ENCODE measurements around the gene STRIT1.
A peak's percentile ranks its signal among the peaks of the same experiment; 100 is the strongest.

Gene STRIT1

DNA sequence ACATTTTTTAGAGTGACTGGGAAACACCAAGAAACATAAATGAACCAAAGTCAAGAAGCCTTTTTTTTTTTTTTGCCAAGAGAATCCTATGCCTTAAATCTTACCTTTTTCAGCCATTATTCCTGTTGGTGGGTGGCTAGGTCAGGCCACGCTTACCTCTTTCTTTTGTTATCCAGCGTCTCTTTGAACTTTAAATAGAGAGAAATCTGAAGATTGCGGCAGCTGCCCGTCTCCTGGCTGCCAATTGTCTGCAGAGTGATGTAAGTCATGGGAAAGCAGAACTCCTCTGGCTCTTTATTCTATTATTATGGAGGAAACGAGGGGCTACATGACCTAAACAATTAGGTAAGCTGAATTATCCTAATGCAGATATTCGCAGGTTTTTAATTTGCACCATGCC, at the start of gene STRIT1:
TSS of gene STRIT1 (minus strand) at position 168 of the 400 bp plus-strand sequence.
- TF ChIP-seq, protein P1, sequence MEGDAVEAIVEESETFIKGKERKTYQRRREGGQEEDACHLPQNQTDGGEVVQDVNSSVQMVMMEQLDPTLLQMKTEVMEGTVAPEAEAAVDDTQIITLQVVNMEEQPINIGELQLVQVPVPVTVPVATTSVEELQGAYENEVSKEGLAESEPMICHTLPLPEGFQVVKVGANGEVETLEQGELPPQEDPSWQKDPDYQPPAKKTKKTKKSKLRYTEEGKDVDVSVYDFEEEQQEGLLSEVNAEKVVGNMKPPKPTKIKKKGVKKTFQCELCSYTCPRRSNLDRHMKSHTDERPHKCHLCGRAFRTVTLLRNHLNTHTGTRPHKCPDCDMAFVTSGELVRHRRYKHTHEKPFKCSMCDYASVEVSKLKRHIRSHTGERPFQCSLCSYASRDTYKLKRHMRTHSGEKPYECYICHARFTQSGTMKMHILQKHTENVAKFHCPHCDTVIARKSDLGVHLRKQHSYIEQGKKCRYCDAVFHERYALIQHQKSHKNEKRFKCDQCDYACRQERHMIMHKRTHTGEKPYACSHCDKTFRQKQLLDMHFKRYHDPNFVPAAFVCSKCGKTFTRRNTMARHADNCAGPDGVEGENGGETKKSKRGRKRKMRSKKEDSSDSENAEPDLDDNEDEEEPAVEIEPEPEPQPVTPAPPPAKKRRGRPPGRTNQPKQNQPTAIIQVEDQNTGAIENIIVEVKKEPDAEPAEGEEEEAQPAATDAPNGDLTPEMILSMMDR (IDR thresholded peaks at IDR 0.05; ENCODE audit: extremely low read depth, missing control alignments), result no peak
- DNase-seq (ENCODE audit: low spot score), result no peak

DNA sequence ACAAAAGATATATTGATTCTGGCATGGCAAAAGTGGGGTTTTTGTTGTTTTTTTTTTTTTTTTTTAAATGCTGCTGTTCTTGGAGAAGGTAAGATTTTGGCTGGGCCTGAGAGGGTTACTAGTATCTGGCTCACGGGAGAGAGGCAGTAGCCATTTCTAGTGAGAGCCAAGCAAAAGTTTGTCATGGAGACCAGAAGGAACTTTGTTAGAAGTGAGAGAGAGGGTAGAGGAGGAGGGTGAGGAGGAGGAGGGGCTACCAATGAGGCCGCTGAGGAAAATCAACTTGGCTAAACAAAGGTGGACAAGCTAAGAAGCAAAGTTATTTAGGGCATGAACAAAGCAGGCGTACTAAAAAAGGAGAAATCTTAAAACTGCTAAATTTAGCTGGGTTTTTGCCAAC, 48.9 kb upstream of the STRIT1 start:
- no peak for DNase-seq (ENCODE audit: low spot score)
- TF ChIP-seq, protein P1 (IDR thresholded peaks at IDR 0.05; ENCODE audit: extremely low read depth, missing control alignments), result no peak

DNA sequence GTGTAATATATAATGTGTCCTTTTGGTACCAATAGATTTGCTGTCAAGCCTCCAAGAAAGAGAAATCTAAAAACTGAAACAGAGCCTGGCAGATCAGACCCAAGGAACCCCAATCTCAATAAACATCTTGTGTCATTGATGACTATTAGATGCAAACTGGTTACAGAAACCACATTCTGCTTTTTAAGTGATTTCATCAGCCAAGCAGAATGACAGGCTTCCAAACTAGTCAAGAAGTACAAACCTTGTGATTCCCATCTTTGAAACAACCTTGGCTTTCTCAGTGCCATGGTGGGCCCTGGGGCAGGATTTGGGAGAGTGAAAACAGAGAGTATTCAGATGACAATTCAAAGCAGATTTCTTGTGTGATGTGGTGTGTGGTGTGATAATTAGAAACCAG, 45.6 kb upstream of the STRIT1 start:
- no peak for DNase-seq (ENCODE audit: low spot score)
- TF ChIP-seq, protein P1 (IDR thresholded peaks at IDR 0.05; ENCODE audit: extremely low read depth, missing control alignments), result no peak

DNA sequence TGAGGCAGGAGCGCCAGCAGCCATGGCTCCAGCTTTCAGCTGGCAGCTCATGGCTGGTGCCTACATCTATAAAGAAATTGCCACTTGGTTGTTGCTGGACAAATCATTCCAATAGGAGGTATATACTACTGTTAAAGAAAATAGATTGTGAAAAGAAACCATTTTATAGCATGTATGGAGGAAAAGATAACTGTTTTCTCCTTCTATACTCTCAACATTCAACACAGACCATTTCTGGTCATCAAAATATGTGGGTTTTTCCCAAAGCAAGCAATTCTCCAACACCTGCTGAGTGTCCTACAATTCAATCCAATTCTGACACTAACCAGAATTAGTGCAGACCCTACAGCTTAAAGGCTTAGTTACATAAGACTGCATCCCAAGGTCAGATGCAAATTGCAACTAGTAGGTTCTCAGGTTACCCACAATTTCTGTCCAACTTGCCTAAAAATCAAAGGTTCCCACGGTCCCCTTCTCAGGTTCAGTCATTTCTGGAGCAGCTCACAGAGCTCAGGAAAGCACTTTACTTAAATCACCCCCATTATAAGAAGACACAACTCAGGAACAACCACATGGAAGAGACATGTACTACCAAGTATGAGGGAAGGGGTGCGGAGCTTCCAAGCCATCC, 42.4 kb upstream of the STRIT1 start:
- DNase-seq (ENCODE audit: low spot score), result peak; percentile 16
- TF ChIP-seq, protein P1 (IDR thresholded peaks at IDR 0.05; ENCODE audit: extremely low read depth, missing control alignments), result no peak

DNA sequence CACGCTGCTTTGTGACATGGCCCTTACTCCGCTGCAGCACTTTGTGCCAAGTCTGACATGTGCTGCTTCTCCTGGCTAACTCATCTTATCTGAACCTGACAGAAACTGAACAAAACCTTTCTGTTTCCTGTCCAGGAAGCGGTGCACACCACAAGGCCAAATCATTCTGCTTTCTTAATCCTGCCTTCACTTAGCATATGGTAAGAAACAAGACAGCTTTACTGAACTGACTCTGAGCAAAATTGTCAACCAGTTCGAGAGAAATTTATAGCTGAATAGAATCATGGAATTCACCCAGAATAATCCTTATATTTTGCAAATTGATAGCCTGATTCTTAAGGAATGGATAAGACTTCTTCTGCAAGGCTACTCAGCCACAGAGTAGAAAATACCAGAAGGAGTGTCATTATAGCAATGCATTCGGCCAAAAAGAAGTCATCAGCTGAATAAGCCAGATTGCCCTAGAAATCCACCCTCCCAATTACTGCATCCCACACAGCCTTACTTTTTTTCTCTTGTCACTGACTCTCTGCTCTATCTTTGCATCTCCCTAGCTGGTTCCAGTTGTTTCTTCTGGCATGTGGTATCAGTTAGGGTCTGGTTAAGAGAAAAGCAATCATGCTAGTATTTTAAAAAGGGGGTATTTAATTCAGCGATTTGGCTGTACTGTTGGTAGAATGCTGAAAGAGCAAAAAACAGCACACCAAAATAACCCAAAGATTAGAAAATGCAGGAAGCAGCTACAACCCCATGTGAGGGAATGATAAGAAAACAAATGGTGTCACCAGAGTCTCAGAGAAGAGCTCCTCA, 41.6 kb upstream of the STRIT1 start:
- TF ChIP-seq, protein P1 (IDR thresholded peaks at IDR 0.05; ENCODE audit: extremely low read depth, missing control alignments), result no peak
- peak; percentile 37 for DNase-seq (ENCODE audit: low spot score)

DNA sequence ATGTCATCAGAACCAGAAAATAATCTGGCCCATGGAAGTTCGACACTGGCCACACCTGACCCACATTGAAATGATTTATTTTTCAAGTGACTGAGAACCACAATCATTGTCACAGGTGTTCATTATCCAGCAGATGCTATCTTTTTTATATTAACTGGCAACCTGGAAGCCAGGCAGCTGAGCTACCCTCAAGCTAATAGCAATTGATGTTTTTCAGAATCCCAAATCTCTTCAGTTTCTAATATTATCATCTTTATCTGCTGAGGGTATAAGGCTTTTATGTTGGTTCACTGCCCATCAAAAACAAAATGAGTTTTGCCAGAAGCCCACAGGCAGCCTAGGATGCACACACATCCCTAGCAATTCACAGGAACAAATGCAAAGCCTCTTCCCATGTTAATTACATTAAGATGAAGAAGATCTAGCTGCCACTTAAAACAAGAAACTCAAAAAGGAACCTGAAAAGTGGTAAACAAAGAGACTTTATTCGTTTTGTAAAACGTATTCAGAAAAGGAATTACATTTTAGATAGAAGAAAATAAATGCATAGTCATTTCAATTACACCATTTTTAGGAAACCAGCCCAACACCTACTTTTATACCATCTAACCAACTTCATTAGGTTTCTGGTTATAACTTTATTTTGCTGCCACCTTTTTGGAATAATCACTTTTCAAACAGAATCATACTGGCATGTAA, 40.9 kb upstream of the STRIT1 start:
- TF ChIP-seq, protein P1 (IDR thresholded peaks at IDR 0.05; ENCODE audit: extremely low read depth, missing control alignments), result no peak
- no peak for DNase-seq (ENCODE audit: low spot score)

DNA sequence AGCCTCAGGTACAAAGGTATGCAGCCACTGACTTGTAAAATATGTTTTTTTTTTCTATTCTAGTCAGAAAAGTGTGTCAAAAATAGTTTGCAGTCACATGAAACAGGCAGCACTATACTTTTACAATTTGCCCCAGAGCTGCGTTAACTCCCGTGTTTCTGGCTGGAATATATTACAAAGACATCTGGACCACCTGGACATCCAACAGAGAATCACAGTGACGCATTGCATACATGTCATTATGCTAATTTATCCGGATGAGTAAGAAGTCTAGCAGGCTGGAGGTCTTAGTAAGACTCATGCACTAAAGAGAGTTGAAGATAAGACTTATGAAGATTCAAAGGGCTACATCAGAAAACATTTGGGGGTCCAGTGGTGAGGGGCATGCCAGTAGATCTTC, 39.2 kb upstream of the STRIT1 start:
- DNase-seq (ENCODE audit: low spot score), result no peak
- TF ChIP-seq, protein P1 (IDR thresholded peaks at IDR 0.05; ENCODE audit: extremely low read depth, missing control alignments), result no peak

Data from GM20000 (cell line).